ENCODE measurements around the gene TMPRSS2.

DNA sequence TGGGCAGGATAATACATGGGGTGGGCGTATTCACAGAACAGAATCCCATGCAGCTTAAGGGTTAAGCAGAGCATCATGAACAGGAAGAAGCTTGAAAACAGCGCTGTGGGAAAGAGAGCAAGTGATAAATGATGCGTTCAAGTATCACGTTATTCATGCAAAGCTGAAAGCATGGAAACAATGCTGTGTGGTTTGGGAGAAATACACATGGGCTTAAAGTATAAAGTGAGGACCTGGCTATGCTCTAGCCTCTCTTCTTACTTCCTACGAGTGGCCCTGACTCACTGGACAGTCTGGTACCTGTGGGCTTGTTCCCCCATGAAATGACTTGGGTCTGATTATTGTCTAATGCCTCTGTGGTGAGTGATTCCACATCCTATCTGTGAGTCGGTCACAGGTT, 25.7 kb downstream of the TMPRSS2 start:
- TF ChIP-seq CTCF (IDR thresholded peaks at IDR 0.05) (no peak), POLR2A (IDR thresholded peaks at IDR 0.05) (no peak)
